Stimulated activated naive CD8-positive, alpha-beta T cell treated with anti-CD3 and anti-CD28 coated beads, Interleukin-15, Interleukin-2, amounts not matched to agents 100 ng/mL and 50 ng/mL, for 24 hours (primary cell): ENCODE data around the gene AFF2.
"Not testable (repeated sequence)": the region's sequence is repeated elsewhere in the genome, so short reads cannot be mapped to it uniquely, and the experiment has no call there.

Experiments used
- H3K27ac Mint-ChIP-seq: one replicate; pipeline ENCODE4 v1.8.0; 2021; ENCODE audit warnings: mild to moderate bottlenecking, mixed read lengths
- H3K27me3 Mint-ChIP-seq: one replicate; pipeline ENCODE4 v1.8.0; 2021; ENCODE audit warnings: mixed read lengths
- H3K36me3 Mint-ChIP-seq: one replicate; pipeline ENCODE4 v1.8.0; 2021; ENCODE audit warnings: low read depth, mixed read lengths
- H3K4me1 Mint-ChIP-seq: one replicate; pipeline ENCODE4 v1.8.0; 2021; ENCODE audit warnings: low read depth, mixed read lengths
- H3K4me3 Mint-ChIP-seq: one replicate; pipeline ENCODE4 v1.8.0; 2021; ENCODE audit warnings: mild to moderate bottlenecking, mixed read lengths
- H3K9me3 Mint-ChIP-seq: one replicate; pipeline ENCODE4 v1.8.0; 2021; ENCODE audit warnings: mixed read lengths

Gene AFF2

DNA sequence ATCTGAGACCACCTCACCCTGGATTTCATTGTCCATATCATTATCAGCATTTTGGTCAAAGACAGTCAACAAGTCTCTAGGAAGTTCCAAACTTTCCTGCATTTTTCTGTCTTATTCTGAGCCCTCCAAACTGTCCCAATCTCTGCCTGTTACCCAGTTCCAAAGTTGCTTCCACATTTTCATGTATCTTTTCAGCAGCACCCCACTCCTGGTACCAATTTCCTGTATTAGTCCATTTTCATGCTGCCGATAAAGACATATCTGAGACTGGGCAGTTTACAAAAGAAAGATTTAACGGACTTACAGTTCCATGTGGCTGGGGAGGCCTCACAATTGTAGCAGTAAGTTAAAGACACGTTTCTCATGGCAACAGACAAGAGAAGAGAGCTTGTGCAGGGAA, 168.8 kb downstream of the AFF2 start:
- not testable (repeated sequence) for H3K27ac Mint-ChIP-seq, H3K36me3 Mint-ChIP-seq, H3K27me3 Mint-ChIP-seq, H3K4me3 Mint-ChIP-seq, H3K4me1 Mint-ChIP-seq
- H3K9me3 Mint-ChIP-seq = peaks cover 16% of the 10 kb centered on the region

DNA sequence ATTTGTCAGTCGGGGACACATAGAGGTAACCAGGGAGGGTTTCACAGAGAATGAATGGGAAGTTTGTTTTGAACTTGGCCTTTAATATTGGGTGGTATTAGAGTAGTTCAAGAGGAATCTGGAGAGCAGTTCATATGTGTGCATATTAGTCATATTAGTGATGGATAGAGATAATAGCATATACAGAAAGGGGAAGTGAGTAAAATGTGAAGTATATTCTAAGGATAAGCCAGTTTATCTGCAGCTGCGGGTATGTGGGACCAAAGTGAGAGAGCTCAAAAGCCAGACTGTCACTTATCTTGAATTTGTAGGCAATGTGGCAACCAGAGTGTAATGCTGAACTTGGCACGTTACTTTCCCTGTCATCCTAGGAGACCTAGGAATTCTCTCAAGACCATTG, 169.9 kb downstream of the AFF2 start:
- H3K27me3 Mint-ChIP-seq = no peaks in the 10 kb centered on the region
- H3K9me3 Mint-ChIP-seq = peaks cover 16% of the 10 kb centered on the region
- H3K4me3 Mint-ChIP-seq = no peak overlapping the region
- peaks cover 8% of the 10 kb centered on the region for H3K36me3 Mint-ChIP-seq
- H3K27ac Mint-ChIP-seq = no peak overlapping the region
- H3K4me1 Mint-ChIP-seq = no peaks in the 10 kb centered on the region

DNA sequence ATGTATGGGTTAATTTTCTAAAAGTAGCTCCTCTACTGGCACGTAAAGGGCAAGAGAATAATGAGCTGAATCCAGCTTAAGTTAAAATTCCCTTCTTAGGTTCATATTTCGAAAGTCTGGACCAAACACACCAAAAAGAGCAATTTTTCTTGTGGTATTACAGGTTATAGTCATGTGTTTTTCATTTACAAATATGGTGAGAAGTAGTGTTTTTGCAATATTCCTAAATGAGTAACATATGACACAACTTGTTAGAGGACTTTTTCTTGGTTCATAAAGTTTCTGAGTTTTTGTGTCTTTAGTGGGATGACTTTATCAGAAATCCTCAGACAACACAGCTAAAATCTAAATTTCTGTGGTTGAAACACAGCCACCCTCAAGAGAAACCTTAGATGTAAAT, 172.1 kb downstream of the AFF2 start:
- H3K36me3 Mint-ChIP-seq = peaks cover 8% of the 10 kb centered on the region

GRCh38 chrX:148681605-148682004, 181.2 kb downstream of the AFF2 start:
- no peaks in the 10 kb centered on the region for H3K9me3 Mint-ChIP-seq

More for the DNA sequence above, 172.1 kb downstream of the AFF2 start:
- Mint-ChIP-seq H3K27me3 (no peaks in the 10 kb centered on the region), H3K9me3 (peaks cover 12% of the 10 kb centered on the region), H3K27ac (no peak overlapping the region), H3K4me1 (no peaks in the 10 kb centered on the region), H3K4me3 (no peak overlapping the region)

DNA sequence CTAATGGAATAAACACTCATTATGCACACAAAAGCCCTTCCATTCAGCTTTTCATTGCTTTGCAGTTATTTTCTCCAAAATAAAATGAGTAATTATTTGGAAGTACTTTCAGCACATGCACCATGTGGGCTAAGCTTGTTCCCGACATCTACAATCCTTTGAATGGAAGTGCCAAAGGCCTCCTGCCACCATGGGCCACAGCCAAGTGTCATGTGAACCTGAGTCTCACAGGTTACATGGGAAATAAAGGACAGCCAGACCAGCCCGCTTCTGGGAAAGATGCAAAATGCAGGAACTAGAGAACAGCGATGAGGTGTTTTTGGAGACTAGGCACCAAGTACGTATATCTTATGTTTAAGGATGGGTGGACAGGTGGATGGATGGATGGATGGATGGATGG, 181.8 kb downstream of the AFF2 start:
- no peak overlapping the region for H3K4me3 Mint-ChIP-seq
- no peak overlapping the region for H3K27ac Mint-ChIP-seq
- no peaks in the 10 kb centered on the region for H3K36me3 Mint-ChIP-seq
- H3K4me1 Mint-ChIP-seq = no peaks in the 10 kb centered on the region
- no peaks in the 10 kb centered on the region for H3K9me3 Mint-ChIP-seq
- H3K27me3 Mint-ChIP-seq = no peaks in the 10 kb centered on the region

More at GRCh38 chrX:148681605-148682004, 181.2 kb downstream of the AFF2 start:
- no peaks in the 10 kb centered on the region for H3K4me1 Mint-ChIP-seq
- no peak overlapping the region for H3K27ac Mint-ChIP-seq
- no peaks in the 10 kb centered on the region for H3K36me3 Mint-ChIP-seq
- no peak overlapping the region for H3K4me3 Mint-ChIP-seq
- no peaks in the 10 kb centered on the region for H3K27me3 Mint-ChIP-seq

GRCh38 chrX:148691456-148691855, 191.0 kb downstream of the AFF2 start:
- Mint-ChIP-seq H3K27me3 (no peaks in the 10 kb centered on the region), H3K9me3 (peaks cover 5% of the 10 kb centered on the region), H3K27ac (no peak overlapping the region), H3K36me3 (no peaks in the 10 kb centered on the region), H3K4me3 (no peak overlapping the region), H3K4me1 (no peaks in the 10 kb centered on the region)

GRCh38 chrX:148695255-148695654, 194.8 kb downstream of the AFF2 start:
- H3K4me3 Mint-ChIP-seq = no peak overlapping the region
- H3K27ac Mint-ChIP-seq = no peak overlapping the region
- peaks cover 5% of the 10 kb centered on the region for H3K9me3 Mint-ChIP-seq
- H3K27me3 Mint-ChIP-seq = no peaks in the 10 kb centered on the region
- H3K36me3 Mint-ChIP-seq = no peaks in the 10 kb centered on the region
- no peaks in the 10 kb centered on the region for H3K4me1 Mint-ChIP-seq

- Mint-ChIP-seq H3K36me3 (no peaks in the 10 kb centered on the region), H3K27ac (no peak overlapping the region), H3K4me1 (no peaks in the 10 kb centered on the region), H3K9me3 (peaks cover 5% of the 10 kb centered on the region), H3K27me3 (no peaks in the 10 kb centered on the region), H3K4me3 (no peak overlapping the region)
Observed at GRCh38 chrX:148698221-148698620, 197.8 kb downstream of the AFF2 start.

- Mint-ChIP-seq H3K9me3 (no peaks in the 10 kb centered on the region), H3K27me3 (no peaks in the 10 kb centered on the region), H3K36me3 (no peaks in the 10 kb centered on the region), H3K27ac (no peak overlapping the region), H3K4me3 (no peak overlapping the region), H3K4me1 (no peaks in the 10 kb centered on the region)
Observed at GRCh38 chrX:148700021-148700420, 199.6 kb downstream of the AFF2 start.

DNA sequence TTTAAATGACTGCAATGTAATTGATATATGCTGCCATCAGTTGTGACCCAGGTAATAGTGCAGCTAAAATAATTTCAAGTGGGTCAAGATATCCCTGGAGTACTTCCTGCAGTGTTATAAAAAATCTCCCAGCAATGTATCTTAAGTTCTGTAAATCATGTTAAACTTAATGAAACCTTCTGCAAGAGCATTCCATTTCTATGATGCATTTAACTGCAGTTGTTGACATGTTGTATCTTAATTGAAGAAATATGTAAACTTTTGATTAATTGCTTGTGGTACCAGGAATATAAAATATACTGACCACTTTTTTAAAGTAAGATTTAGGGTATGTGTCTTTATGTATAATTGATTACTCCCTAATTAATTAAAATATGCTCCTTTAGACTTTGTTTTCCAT, 213.6 kb downstream of the AFF2 start:
- Mint-ChIP-seq H3K36me3 (no peaks in the 10 kb centered on the region), H3K9me3 (no peaks in the 10 kb centered on the region), H3K4me1 (no peaks in the 10 kb centered on the region), H3K27ac (no peak overlapping the region), H3K4me3 (no peak overlapping the region), H3K27me3 (no peaks in the 10 kb centered on the region)

DNA sequence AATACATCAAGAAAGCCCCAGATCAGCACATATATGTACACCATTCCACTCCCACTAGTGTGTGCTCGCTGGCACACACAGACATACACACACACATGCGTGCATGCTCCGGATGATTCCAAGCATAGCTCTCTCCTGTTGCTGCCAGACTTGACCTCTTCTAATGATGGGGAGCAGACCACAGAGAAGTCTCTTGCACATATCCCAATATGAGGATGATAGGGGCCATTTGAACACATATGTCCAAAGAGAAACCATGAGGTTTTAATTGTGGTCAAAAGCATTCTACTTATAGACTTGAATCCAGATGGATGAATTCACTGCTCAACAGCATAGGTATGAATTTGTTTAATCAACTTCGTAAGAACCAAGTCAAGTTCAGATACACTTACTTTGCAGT, 214.9 kb downstream of the AFF2 start:
- Mint-ChIP-seq H3K36me3 (no peaks in the 10 kb centered on the region), H3K9me3 (no peaks in the 10 kb centered on the region), H3K4me3 (no peak overlapping the region), H3K4me1 (no peaks in the 10 kb centered on the region), H3K27me3 (no peaks in the 10 kb centered on the region), H3K27ac (no peak overlapping the region)

DNA sequence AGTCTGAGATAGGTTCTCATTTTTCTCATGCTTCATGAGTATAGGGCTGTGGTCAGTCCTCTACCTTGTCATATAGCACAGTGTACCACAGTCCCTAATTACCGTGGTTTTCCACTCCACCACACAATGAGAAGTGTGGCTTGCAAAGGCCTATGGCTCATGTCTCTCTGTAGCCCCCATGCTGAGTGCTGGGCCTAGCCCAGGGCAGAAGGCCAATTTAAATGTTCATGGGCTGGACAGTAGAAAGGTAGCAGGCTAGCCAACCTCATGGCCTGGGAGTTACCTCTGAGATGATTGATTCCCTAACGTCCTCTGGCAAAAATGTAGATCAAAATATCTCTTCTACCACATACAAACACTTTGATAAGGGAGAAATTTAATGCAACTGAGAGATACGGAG, 222.5 kb downstream of the AFF2 start:
- Mint-ChIP-seq H3K9me3 (no peaks in the 10 kb centered on the region), H3K4me1 (no peaks in the 10 kb centered on the region), H3K36me3 (no peaks in the 10 kb centered on the region), H3K27ac (no peak overlapping the region), H3K4me3 (no peak overlapping the region), H3K27me3 (no peaks in the 10 kb centered on the region)

- Mint-ChIP-seq H3K36me3 (no peaks in the 10 kb centered on the region), H3K9me3 (no peaks in the 10 kb centered on the region), H3K4me1 (no peaks in the 10 kb centered on the region), H3K4me3 (no peak overlapping the region), H3K27me3 (no peaks in the 10 kb centered on the region), H3K27ac (no peak overlapping the region)
Observed at GRCh38 chrX:148723551-148723950, 223.1 kb downstream of the AFF2 start.

GRCh38 chrX:148728901-148729300, 228.5 kb downstream of the AFF2 start:
- H3K36me3 Mint-ChIP-seq = no peaks in the 10 kb centered on the region
- H3K27ac Mint-ChIP-seq = no peak overlapping the region
- H3K9me3 Mint-ChIP-seq = no peaks in the 10 kb centered on the region
- H3K4me3 Mint-ChIP-seq = no peak overlapping the region
- H3K4me1 Mint-ChIP-seq = no peaks in the 10 kb centered on the region
- H3K27me3 Mint-ChIP-seq = no peaks in the 10 kb centered on the region

- Mint-ChIP-seq H3K27ac (no peak overlapping the region), H3K27me3 (no peaks in the 10 kb centered on the region), H3K4me1 (no peaks in the 10 kb centered on the region), H3K9me3 (no peaks in the 10 kb centered on the region), H3K4me3 (no peak overlapping the region), H3K36me3 (no peaks in the 10 kb centered on the region)
Observed at GRCh38 chrX:148732743-148733142, 232.3 kb downstream of the AFF2 start.

DNA sequence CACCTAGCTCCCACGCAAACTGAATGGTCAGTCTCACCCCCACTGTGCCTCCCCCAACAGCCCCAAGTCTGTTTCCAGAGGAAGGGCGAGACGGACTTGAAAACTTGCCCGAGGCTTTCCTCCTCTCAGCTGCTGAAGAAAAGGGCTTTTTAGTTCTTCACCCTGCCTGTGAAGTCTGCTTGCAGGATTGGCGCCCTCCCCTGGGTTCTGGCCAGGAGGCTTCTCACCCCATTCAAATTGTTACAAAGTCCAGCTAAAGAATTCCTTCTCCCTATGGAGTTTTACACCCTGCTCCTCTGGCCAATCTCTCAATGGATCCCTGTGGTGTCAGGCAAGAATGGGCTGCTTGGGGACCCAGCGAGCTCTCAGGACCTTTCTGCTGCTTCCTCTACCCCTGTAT, 241.0 kb downstream of the AFF2 start:
- Mint-ChIP-seq H3K4me3 (no peak overlapping the region), H3K36me3 (no peaks in the 10 kb centered on the region), H3K27ac (no peak overlapping the region), H3K27me3 (no peaks in the 10 kb centered on the region), H3K9me3 (no peaks in the 10 kb centered on the region), H3K4me1 (no peaks in the 10 kb centered on the region)

DNA sequence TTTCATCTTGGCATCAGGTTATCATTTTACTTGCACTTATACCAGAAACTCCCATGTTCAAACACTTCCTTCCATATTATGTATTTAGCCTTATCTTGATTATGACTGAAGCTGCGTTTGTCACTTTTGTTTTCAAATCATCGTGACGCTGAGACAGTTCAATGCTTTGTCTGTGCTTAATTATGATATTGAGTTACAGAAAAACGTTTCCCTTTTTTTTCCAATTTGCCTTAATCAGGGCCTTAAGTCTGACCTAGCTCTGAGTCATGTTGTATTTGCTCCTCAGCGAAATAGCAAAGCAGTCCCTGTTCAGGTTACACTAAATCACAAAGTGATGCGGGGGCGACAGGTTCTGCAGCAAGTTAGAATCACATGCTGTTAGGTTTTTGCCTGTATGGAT, 254.7 kb downstream of the AFF2 start:
- H3K9me3 Mint-ChIP-seq = no peaks in the 10 kb centered on the region
- no peaks in the 10 kb centered on the region for H3K4me1 Mint-ChIP-seq
- no peaks in the 10 kb centered on the region for H3K27me3 Mint-ChIP-seq
- H3K36me3 Mint-ChIP-seq = no peaks in the 10 kb centered on the region
- no peak overlapping the region for H3K27ac Mint-ChIP-seq
- no peak overlapping the region for H3K4me3 Mint-ChIP-seq
